Measurements from ENCODE around the gene HDAC4.
A peak's percentile ranks its signal among the peaks of the same experiment; 100 is the strongest.

The HDAC4 gene

GRCh38 chr2:239195992-239196391 lies 204.8 kb downstream of the HDAC4 start:
- peak; percentile 22 for DNase-seq

DNA sequence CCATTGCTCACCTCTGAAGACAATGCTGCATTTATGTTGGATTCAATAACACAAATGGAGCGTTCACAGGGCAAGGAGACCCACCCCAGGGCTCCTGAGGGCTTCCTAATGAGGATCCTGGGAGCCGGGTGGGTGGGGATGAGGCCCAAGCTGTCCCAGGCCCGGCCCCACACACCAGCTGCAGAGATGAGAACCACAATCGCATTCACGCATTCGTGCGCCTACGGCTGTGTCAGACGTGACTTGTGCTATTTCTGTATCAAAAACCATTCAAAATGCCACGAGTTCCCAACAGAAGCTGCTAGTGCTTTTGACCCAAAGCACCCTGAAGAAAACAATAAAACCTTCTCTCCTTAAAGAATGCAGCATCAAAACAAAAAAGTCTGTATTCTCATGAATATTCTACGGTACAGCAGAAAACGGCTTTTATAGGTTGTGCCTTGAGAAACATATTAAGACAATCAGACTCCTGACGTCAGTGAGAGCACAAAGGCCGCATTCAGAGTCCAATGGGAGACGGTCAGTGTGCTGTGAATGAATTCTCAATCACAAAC lies 205.4 kb downstream of the HDAC4 start:
- no peak for DNase-seq

- no peak for DNase-seq
These were observed 206.0 kb downstream of the HDAC4 start for GRCh38 chr2:239194731-239195317.

DNA sequence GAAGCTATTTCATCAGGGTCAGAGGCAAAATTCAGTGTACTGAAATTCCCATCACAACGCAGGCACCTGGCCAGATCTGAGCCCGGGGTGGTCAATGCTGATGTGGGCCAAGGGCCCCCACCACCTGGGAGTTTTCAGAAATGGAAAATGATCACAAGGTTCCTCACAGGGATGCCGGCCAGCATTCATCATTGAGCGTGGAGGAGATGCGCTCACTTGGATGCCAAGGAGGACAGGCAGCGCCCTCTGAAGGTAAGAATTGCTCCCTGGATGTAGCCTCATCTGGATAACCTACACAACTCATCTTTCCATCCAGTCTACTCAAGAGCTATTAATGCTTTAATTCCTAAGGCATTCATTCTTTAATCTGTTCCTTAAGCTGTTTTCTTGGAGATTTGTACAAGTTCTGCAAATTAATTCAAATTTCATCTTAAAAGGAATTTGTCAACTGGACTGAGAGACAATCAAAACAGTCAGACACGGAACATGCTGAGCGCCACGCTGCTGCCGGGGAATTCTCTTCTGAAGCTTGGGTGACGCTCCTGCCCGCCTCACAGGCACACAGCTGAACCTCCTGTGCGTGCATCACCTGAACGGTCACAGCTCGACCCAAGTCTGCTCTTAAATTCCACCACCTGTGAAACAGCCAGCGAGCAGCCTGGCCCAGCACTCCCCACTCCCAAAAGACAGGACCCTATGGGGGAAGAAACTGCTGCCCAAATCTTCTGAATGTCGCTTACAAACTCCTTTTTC lies 206.7 kb downstream of the HDAC4 start:
- DNase-seq, result no peak

GRCh38 chr2:239193401-239193811 lies 207.4 kb downstream of the HDAC4 start:
- DNase-seq, result no peak

DNA sequence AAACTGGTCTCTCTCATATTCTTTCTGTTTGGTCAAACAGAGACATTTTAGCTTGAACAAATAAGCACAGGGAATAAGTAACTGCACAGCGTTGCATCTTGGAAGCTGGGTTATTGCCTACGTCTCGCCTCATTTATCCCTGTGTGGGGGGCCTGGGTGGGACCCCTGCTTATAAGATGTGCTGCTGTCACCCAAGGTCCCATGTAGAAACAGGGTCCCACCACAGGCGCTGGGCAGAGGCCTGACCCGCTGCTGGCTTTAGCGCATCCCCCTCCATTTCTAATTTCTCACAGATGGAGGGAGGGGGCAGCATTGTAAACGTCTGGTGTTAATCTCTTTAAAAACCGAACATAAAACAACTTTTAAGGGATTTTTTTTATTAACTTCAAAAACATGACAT lies 207.8 kb downstream of the HDAC4 start:
- DNase-seq, result no peak

GRCh38 chr2:239192456-239192855 lies 208.4 kb downstream of the HDAC4 start:
- no peak for DNase-seq

GRCh38 chr2:239190921-239191885 lies 209.6 kb downstream of the HDAC4 start:
- DNase-seq, result no peak

DNA sequence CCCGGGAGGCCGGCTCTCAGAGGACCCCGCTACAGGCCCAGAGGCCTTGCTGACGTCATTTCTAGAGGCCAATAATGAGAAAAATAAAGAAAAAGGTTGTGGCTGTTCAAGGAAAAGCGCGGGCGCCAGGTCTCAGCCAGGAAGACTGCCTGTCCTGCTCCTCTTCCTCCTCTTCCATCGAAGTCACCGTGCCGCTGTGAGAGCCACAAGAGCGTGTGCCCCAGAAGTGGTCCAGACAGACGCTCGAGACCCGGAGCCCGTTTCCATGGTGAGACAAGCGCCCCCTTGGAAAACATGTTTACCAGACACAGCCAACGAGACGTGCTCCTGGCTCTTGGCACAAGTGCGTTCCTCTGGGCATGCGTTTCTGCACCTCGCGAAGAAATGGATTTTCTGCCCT lies 210.5 kb downstream of the HDAC4 start:
- DNase-seq, result no peak

- DNase-seq, result no peak
These were observed 211.1 kb downstream of the HDAC4 start for GRCh38 chr2:239189711-239190131.

- no peak for DNase-seq
These were observed 212.3 kb downstream of the HDAC4 start for GRCh38 chr2:239188536-239188935.

DNA sequence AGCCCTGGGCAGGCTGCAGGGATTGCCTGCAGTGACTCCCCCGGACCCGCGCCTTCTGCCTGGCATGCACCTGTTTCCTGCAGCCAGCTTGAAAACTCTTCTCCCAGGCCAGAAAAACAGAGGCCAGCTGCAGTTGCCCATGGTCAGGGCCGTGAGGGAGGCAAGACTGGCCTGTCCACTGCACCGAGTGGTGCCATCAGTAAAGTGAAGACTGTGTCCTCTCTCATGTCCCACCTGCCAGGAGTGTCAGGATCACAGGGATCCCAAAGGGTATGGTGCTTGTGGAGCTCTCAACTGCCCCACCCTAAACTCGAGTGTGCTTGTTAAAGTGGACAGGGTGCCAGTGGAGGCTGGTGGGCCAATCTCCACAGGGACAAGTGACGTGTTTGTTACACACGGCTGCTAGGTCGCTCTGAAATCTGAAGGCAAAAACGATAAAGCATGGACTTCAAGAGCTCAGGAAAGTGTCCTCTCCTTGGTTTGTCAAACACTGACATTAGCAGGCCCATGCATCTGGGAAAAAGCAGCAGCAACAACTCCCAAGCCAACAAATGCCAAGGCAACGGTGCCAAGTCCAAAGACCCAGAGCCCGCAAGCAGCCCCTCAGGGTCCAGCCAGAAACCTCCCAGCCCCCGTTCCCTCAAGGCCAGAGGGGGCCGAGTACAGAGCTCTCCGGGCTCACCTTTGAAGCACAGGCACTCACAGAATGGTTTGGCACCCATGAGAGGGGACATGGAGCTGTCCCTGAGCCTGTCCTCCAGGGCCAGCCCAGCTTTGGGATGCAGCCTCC lies 213.2 kb downstream of the HDAC4 start:
- no peak for DNase-seq

GRCh38 chr2:239186516-239187357 lies 214.1 kb downstream of the HDAC4 start:
- no peak for DNase-seq

GRCh38 chr2:239184968-239185903 lies 215.6 kb downstream of the HDAC4 start:
- DNase-seq, result no peak

DNA sequence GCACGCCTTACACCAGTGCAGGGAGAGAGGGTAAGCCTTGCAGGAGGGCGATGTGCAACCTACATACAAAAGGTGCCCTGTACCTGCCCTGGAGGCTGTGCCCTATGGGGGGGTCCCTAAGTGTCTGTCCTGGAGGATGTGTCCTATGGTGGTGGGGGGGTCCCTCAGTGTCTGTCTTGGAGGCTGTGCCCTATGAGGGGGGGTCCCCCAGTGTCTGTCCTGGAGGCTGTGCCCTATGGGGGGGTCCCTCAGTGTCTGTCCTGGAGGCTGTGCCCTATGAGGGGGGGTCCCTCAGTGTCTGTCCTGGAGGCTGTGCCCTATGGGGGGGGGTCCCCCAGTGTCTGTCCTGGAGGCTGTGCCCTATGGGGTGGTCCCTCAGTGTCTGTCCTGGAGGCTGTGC lies 216.6 kb downstream of the HDAC4 start:
- no peak for DNase-seq

DNA sequence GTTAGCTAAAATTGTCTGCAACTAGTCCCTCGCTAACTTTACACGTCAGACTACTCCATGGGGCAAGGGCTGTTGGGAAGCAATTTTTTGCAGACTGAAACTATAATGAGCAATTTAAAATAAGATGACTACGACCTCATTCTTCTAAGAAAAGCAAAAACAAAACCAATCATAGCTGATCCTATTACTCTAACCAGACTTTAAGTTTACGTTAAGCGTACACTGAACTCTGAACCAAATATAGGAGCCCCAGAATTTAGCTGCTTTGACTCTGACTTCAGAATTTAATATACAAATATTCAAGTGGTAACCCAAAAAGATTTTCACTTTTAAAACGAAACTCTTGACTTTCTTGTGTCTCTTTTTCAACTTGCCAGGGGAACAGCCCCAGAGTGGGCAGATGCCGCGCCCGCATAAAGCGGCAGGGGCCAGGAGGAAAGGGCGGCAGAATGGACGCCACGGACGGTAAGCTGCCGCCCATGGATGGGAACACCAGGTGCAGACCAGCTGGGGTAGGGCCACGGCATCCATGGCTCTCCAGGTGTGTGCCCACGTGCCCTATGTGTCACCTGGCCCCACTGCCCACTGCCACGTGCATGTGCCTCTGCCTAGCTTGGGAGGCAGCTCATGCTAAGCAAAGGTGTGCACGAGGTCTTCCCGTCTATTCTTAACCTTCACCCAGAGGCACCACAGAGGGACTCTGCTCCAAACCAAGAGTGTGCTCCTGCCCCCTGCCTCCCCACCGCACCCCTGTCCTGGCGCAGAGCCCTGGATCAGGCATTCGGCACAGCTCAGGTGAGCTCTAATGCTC lies 217.6 kb downstream of the HDAC4 start:
- no peak for DNase-seq

GRCh38 chr2:239181903-239182581 lies 218.8 kb downstream of the HDAC4 start:
- DNase-seq, result no peak

Data from fibroblast of skin of back (primary cell).